NCI-H2107 treated with DMSO at 0.1 percent for 48 hours (cell line): ENCODE results near the gene TCTN1.
"Not testable (repeated sequence)": the region's sequence is repeated elsewhere in the genome, so short reads cannot be mapped to it uniquely, and the experiment has no call there.

Experiments
- DNase-seq: peaks from one replicate; lab custom pipeline; 2025; ENCODE audit not compliant: unreplicated experiment; lab: John Stamatoyannopoulos, UW

TCTN1 gene

DNA sequence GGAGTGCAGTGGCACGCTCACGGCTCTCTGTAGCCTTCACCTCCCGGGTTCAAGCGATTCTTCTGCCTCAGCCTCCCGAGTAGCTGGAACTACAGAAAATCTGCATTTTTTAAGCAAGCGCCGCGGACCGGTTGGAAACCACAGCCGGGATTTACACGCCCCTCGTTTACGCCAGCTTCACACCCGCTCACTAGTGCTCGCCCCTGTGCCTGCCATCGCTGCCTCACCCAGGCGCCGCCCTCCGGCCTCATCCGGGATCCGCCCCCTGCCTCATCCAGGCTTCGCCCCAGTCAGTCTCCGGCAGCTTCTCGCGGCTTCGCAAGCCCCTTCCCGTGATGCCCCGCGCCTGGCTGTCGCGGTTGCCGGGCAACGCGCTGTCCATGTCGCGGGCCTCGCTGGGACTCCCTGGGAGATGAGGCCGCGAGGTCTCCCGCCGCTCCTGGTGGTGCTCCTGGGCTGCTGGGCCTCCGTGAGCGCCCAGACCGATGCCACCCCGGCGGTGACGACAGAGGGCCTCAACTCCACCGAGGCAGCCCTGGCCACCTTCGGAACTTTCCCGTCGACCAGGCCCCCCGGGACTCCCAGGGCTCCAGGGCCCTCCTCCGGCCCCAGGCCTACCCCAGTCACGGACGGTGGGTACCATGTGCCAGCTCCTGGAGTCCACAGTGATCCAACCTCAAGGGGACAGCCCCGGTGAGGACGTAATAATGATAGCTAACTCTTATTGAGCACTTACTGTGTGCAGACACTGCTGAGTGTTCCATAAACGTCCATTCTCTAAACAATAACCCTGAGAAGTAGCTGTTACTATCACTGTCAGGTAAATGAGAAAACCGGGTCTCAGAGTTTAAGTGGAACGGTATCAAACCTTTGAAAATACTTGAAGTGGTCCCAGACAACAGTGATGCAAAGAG, at the start of gene TCTN1:
Gene TCTN1, plus strand, starts transcription at position 359 of the 914 bp plus-strand sequence. Its CDS starts 54 bp downstream, at position 413.
- DNase-seq: peak; percentile 88

DNA sequence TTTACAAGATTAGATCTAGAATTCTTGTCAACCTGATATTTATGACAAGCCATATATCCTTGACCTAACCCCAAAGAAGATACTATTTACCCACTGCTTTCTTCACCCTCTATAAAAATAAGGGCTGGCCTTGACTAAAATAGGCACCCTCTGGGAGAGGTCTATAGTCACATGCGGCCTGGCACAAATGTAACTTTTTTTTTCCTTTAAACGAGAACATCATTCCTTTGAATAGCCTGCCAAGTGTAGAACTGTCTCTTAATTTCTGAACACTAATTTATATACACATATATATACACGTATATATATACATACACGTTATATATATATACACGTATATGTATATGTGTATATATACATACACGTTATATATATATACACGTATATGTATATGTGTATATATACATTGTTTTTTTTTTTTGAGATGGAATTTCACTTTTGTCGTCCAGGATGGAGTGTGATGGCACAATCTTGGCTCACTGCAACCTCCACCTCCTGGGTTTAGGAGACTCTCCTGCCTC, 49.4 kb upstream of the TCTN1 start:
- DNase-seq: no peak

DNA sequence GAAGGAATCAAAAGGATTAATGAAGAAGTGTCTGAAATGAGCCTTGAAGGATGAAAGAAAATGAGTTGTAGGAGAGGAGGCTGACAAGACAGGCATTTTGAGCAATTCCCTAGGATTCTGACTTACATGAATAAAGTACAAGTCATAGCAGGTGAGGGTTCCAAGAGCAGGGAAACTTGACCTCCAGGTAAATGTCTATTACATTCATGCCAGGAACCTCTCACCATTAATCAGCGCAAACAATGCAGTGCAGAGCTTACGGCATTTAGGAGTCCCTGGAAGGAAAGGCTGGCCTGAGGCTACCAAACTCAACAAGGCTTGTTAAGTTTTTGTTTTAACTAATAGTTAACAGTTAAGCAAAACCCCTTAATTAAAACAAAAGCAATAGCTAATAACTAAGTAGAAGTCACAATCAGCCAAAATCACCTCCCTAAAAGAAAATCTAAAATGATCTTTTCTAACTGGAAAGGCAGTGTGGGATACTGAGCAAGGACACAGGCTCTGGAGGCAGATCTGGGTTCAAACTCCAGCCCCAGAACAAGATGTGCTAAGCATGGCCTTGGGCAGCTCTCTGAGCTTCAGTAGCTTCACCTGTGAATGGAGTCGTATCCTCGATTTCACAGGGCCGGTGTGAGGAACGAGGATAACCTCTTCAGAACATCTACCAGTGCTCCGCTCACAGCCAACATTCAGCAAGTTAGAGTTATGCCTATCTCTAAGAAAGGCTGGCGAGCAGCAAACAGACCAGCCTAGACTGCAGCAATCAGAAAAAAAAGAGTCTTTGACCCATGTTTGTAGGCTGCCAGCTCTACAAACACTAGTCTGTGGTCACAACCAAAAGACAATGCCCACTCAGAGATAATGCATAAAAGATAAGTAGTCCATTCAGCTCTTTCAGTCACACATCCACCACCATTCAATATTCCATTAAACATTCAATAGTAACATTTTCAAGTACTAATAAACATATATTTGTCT, 47.7 kb upstream of the TCTN1 start:
- DNase-seq: peak; percentile 34

DNA sequence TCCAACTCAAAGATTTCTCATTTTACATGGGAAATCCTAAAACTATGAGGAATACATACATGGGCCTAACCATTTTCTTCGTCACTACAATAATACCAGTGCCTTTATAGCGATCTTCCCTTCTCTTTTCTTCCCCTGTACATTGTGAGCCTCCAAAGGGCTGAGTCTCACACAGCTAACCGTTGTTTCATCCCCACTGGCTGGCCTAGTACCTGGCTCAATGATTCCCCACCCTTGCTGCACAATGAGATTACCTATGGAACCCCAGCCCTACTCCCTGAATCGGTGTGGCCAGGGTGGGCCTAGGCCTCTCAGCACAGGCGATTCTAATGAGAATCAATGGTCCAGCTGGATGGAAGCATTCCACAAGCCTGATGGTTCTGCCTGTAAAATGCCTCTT, 46.9 kb upstream of the TCTN1 start:
- no peak for DNase-seq

DNA sequence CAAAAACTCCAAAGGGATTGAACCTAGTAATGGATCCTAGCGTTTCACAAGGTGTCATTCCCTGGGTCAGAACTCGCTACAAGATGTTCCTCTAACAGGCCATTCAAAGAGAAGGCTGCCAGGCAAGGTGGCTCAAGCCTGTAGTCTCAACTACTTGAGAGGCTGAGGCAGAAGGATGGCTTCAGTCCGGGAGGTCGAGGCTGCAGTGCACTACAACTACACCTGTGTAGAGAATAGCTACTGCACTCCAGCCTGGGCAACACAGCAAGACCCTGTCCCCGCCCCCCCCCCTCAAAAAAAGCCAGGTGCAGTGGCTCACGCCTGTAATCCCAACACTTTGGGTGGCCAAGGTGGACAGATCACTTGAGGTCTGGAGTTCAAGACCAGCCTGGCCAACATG, 45.2 kb upstream of the TCTN1 start:
- no peak for DNase-seq

DNA sequence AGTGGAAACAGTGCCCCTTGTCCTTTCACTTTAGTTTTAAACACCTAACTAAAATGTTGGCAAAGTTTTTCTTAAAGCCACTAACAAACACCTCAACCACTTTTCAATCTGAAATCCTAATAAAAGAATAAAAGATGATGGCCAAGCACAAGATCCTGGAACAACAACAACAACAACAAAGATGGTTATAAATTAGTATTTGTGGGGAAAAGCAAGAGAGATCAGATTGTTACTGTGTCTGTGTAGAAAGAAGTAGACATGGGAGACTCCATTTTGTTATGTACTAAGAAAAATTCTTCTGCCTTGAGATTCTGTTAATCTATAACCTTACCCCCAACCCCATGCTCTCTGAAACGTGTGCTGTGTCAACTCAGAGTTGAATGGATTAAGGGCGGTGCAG, 44.1 kb upstream of the TCTN1 start:
- not testable (repeated sequence) for DNase-seq

DNA sequence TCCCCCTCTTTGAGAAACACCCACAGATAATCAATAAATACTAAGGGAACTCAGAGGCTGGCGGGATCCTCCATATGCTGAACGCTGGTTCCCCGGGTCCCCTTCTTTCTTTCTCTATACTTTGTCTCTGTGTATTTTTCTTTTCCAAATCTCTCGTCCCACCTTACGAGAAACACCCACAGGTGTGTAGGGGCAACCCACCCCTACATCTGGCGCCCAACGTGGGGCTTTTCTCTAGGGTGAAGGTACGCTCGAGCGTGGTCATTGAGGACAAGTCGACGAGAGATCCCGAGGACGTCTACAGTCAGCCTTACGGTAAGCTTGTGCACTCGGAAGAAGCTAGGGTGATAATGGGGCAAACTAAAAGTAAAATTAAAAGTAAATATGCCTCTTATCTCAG, 43.1 kb upstream of the TCTN1 start:
- DNase-seq: not testable (repeated sequence)

DNA sequence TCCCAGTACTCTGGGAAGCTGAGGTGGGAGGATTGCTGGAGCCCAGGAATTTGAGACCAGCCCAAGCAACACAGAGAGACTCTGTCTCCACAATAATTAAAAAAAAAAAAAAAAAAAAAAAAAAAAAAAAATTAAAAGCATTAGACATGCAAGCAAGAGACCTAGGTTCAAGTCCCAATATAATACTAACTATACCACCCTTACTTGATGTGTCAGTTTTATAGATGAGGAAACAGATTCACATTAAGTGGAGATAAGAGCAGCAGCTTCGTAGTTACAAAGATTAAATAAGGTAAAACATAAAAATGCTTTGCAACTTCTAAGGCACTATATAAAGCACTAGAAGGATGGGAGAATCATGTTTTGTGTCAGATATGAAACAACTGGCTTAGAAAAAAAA, 39.9 kb upstream of the TCTN1 start:
- no peak for DNase-seq

DNA sequence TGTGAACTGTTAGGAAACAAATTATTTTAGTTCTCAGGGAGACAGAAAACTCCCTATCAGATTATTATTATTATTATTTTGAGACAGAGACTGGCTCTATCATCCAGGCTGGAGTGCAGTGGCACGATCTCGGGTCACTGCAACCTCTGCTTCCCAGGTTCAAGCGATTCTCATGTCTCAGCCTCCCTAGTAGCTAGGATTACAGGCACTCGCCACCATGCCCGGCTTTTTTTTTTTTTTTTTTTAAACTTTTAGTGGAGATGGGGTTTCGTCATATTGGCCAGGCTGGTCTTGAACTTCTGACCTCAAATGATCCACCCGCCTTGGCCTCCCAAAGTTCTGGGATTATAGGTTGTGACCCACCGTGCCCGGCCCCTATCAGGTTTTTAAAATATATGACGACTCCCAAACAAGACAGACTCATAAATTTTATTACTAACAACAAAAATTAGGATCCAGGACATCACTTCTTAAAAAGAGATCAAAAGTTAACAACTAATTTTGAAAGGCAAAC, 39.2 kb upstream of the TCTN1 start:
- not testable (repeated sequence) for DNase-seq

DNA sequence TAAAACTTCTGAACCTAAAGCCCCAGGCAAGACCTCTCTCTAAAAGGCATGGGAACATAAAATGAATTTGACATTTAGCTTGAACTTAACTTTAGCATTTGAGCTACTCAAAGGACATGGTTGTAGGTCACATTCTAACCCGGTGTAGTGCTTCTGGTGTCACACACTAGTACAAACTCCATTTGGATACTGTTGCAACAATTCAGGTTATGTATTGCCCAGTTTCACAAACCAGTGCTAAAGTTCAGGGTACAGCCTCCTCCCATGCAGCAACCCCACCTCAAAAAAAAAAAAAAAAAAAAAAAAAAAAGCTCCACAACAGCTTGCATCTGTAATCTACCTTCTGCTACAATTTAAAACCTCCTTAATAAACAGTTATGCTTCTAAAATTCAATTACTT, 38.6 kb upstream of the TCTN1 start:
- DNase-seq: no peak

DNA sequence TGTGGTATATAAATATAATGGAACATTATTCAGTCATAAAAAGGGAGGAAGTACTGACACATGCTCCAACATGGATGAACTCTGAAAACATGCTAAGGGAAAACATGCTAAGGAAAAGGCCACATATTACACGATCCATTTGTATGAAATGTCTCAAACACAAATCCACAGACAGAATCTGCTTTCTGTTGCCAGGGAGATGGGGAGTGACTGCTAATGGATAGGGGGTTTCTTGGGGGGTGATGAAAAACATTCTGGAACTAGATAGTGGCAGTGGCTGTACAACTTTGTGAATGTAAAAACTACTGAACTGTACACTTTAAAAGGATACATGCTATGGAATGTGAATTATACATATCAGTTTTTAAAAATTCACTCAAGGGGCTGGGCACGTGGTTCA, 37.4 kb upstream of the TCTN1 start:
- DNase-seq: no peak

DNA sequence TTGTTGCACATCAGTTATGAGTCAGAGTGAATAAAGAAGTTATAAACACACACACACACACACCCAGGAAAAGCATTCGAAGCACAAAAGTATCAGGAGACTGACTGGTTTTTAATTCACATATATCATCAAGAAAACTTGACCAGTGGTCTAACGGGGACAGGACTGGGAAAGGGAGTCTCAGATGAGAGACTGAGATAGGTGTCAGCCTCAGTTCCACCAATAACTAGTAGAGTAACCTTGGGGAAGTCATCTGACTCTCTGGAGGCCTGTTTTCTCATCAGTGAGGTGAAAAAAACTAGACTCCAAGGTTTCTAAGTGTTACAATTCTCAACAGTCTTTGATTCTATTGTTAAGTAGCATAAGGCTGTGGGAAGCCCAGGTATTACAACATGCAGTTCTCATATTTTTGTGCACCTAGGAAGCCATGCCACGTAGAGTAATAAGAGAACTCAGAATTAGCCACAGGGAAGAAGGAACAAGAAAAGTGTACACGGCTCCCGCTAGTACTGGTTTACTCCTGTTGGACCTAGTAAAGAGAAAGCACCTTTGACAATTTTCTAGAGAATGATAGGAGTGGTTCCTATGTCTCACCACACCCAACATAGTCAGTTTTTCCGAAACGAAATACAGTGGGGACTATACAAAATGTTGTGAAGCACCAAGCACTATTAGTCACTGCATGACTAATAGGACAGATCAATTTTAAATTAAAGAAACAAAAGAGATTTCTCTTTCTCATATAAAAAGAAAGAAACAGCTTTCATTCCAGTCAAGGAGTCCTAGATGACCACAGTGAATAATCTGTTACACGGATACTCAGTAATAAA, 35.9 kb upstream of the TCTN1 start:
- DNase-seq: peak; percentile 78

DNA sequence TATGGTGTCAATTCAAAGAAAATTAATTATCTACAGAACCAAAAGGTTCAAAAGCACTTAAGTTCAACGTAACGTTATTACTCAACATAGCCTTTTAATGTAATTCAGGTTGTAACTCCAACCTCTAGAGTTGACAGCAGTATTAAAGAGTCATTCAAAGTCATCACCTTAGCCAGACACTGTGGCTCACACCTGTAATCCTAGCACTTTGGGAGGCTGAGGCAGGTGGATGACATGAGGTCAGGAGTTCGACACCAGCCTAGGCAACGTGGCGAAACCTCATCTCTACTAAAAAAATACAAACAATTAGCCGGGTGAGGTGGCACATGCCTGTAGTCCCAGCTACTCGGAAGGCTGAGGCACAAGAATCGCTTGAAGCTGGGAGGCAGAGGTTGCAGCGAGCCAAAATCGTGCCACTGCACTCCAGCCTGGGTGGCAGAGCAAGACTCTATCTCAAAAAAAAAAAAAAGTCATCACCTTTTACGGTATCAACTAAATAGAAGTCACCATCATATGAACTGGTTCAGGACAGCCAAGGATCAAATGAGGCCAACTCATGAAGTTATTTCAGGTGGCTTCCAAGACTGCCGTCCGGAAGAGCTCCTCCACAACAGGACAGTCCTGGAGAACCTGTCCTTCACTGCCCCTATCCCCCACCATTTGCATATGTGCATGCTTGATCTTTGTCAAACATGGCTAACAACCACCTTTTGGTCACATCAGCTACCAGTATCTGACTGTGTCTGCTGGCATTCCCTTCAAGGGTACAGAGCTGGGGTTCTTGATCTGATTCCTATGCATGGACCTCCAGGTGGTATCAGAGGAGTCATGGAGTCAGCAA, 35.0 kb upstream of the TCTN1 start:
- DNase-seq: peak; percentile 44

DNA sequence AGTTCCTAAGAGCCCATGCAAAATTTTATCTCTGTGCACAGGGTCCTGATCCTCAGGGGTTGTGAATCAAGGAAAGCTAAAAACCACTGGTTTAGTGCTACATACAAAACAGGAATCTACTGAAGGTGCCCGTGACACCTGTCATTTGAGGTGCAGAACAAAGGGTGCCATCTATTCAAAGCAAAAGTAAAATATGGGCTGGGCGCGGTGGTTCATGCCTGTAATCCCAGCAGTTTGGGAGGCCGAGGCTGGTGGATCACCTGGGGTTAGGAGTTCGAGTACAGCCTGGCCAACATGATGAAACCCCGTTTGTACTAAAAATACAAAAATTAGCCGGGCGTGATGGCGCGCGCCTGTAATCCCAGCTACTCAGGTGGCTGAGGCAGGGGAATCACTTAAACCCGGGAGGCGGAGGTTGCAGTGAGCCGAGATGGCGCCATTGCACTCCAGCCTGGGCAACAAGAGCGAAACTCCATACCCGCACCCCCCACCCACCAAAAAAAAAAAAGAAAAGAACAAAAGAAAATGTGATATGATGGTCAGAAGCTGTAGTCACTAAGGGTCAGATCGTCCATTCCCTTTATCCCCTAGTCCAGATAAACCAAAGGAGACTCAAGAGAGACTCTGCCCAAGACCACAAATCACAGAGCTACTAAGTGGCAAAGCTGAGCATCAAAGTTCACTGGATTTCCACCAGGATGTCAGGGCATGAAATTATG, 34.2 kb upstream of the TCTN1 start:
- no peak for DNase-seq

DNA sequence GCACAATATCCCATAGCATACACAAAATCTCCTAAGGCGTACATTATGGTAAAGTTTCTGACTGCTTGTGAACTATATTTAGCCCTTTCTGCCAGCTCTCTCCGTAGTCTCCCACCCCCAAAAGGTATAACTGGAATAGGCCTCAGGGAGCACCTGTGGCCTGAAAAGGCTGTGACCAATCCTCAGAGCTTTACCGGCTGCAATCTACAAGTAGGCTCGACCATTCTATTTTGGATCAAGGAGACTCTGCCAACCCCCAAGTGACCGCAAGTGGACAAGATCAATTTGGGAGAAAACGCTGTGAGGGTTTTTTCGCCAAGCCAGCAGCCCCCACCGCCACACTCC, 32.0 kb upstream of the TCTN1 start:
- DNase-seq: peak; percentile 42

DNA sequence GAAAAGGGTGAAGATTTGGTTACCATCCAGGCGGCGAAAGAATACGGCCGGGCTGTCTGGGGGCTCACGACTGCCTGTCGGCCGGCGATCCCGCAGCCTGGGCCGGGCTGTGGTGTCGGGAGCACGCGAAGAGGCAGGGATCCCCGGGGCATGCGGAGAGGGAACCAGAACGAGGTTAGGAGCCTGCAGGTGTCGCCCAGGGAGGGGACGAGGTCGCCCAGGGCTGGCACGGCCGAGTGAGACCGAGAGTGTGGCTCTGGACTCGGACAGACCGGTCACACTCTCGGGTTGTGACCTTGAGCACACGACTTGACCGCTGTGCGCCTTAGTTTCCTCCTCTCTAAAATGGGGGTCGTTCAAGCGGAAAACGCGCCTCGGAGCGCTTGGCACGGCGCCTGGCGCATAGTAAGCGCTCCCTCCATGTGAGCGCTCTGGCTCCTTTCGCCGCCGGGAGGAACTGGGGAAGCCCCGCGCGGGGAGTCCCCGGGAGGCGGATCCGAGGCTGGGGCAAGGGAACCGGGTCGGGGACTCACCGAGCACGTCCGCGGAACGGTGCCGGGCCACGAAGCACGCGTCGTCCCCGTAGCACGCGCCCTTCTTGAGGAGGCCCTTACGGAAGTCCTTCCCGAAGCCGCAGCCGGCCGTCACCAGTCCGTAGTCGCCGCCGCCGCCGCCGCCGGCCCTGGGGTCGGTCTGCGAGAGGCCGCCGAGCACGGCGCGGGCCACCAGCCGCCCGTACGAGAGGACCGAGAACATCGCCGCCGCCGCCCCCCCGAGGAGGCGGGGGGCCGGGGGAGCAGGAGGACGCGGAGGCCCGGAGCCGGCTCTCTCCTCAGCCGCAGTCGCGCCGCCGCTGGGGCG, 31.4 kb upstream of the TCTN1 start:
- DNase-seq: no peak

DNA sequence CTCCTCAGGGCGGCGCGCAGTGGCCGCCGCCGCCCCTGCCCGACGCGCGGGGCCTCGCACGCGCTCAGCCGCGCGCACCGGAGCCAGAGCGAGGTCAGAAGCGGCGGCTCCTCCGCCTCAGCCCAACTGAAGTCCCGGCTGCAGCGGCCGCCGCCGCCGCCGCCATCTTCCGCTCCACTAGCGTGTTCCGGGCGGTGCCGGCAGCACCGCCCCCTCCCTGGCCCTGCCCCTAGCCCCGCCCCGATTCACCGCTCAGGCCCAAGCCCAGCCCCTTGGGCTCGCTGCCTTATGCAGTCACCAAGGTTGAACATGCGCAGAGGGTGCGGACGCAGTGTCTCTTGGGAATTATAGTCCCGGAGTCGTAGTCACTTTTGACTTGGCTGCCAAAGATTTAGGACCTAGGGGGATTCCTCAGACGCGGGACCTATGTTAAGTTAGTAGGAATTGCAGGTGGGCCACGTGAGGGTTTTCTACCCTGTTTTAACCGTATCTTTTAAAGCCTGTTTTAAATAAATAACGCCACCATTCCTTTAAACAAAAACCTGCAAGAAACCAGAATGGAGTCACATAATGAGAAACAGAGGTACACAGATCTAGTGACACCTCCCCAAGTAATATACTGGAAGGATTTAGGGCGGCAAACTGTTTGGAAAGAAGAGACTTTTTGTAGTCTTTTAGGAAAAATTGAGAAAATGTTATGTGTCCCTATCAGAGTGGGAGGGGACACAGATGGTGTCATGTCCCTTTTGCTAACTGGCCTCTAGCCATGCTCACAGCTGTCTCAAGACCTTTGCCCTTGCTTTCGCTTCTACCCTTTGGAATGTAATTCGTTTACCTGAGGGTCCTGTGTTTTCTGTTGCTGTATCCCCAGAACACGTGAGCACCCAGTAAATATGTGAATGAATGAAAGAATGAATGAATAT, 30.5 kb upstream of the TCTN1 start, which contains the start of gene PPTC7:
Gene PPTC7, minus strand, starts transcription at position 182 of the 923 bp plus-strand sequence. CDS start 287 bp downstream, outside the sequence.
- DNase-seq: peak; percentile 96
